ENCODE data around the gene SH3GL3.

DNA sequence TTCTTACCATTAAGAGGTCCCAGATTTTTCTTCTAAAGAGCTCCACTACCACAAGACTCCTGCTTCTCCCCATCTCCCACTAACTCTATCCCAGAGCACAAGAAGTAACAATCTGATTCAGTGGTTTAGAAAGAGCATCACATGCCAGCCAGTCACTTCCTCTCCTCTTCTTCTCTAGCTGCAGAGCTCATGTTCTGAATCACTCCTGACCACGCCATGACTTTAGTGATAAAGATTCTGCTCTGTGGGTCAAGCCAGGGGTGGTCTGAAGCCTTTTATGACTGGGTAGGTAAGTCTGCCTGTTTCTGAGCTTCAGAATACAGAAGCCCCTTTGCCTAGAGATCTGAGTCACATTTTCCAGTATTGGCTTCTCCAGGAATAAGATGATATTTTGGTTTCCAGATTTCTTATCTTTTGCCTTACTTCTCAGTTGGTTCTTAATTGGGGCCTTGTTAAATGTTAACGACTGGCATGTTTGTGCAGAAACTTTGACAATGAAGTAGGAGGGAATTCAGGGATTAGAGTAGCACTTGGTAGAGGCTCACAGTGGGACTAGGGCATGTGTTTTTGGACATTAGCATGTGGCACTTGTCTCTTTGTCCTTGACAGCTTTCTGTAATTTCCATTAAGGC is 179.1 kb downstream of the SH3GL3 start:
- no peak for TF ChIP-seq YY1 (IDR thresholded peaks at IDR 0.05; ENCODE audit: insufficient read depth, insufficient read length)
- no peak for TF ChIP-seq ZNF274 (IDR thresholded peaks at IDR 0.05; ENCODE audit: low read depth, low read length)
- TF ChIP-seq SUZ12 (IDR thresholded peaks at IDR 0.05; ENCODE audit: extremely low read depth, insufficient read depth, insufficient read length), result no peak

Data from NT2/D1 (cell line).